Karpas-422 (cell line): ENCODE results near the gene DICER1. TPM values are rescaled to one million over a fixed set of nuclear protein-coding genes. Genes with fewer than 3 reads are reported as not detected.

ENCODE experiments used
- DNase-seq: peaks from one replicate; pipeline ENCODE4 v3.0.0-alpha.2; 2015
- H2AFZ ChIP-seq: fragments of 200-600 bp; sonication (generic); 2 replicates; pipeline ENCODE4 v1.6.1; 2014; ENCODE audit warnings: antibody characterized with exemption, low read length, mixed read lengths
- H3K27ac ChIP-seq: fragments of 200-600 bp; sonication (generic); 2 replicates; pipeline ENCODE4 v1.5.1; 2014; ENCODE audit warnings: mild to moderate bottlenecking, low read length, moderate library complexity
- H3K27me3 ChIP-seq: fragments of 200-600 bp; sonication (generic); 2 replicates; pipeline ENCODE4 v1.6.1; 2014; ENCODE audit warnings: low read length, mixed read lengths
- H3K36me3 ChIP-seq: fragments of 200-600 bp; sonication (generic); 2 replicates; pipeline ENCODE4 v1.6.1; 2014; ENCODE audit warnings: low read length, mixed read lengths; ENCODE audit not compliant: insufficient read depth
- H3K4me1 ChIP-seq: fragments of 200-600 bp; sonication (generic); 2 replicates; pipeline ENCODE4 v1.6.1; 2014; ENCODE audit warnings: mild to moderate bottlenecking, low read length, mixed read lengths
- H3K4me2 ChIP-seq: fragments of 200-600 bp; sonication (generic); 2 replicates; pipeline ENCODE4 v1.6.1; 2014; ENCODE audit warnings: low read length, low read depth, mild to moderate bottlenecking; ENCODE audit not compliant: poor library complexity, severe bottlenecking
- H3K4me3 ChIP-seq: fragments of 200-600 bp; sonication (generic); 2 replicates; pipeline ENCODE4 v1.5.1; 2014; ENCODE audit warnings: mild to moderate bottlenecking, antibody characterized with exemption, low read length, mixed read lengths
- H3K79me2 ChIP-seq: fragments of 200-600 bp; sonication (generic); 2 replicates; pipeline ENCODE4 v1.6.1; 2014; ENCODE audit warnings: mild to moderate bottlenecking, low read length, mixed read lengths
- H3K9ac ChIP-seq: fragments of 200-600 bp; sonication (generic); 2 replicates; pipeline ENCODE4 v1.6.0; 2014; ENCODE audit warnings: low read length
- H3K9me2 ChIP-seq: fragments of 200-600 bp; sonication (generic), shearing (Covaris generic); replicated peaks from 2 replicates; pipeline ENCODE4 v1.6.0; 2014; ENCODE audit warnings: mild to moderate bottlenecking, low read length, moderate library complexity; ENCODE audit not compliant: insufficient read depth
- H3K9me3 ChIP-seq: fragments of 300-700, 200-600 bp; sonication (generic); 2 replicates; pipeline ENCODE4 v1.6.1; 2014; ENCODE audit warnings: low read length, mixed read lengths
- H4K20me1 ChIP-seq: fragments of 200-600 bp; sonication (generic); 2 replicates; pipeline ENCODE4 v1.6.1; 2014; ENCODE audit warnings: mild to moderate bottlenecking, antibody characterized with exemption, low read length, low read depth; ENCODE audit not compliant: insufficient read depth
- total RNA-seq: library from RNA; depleted of rRNA; stranded (reverse); fragments of >200 nt; shearing (Covaris generic); gene quantifications from 2 replicates; pipeline ENCODE4 v1.2.3, GENCODE V29; 2014; ENCODE audit warnings: low replicate concordance

DICER1 gene
- total RNA-seq, 1 experiment from 2014 or later, result 314 TPM

- DNase-seq, result no peak
- no peaks in the 10 kb centered on the region for H3K9me2 ChIP-seq
- no peak overlapping the region for H3K4me2 ChIP-seq
- H3K79me2 ChIP-seq, result no peaks in the 10 kb centered on the region
- H3K9ac ChIP-seq, result no peak overlapping the region
- peaks cover 41% of the 10 kb centered on the region for H3K36me3 ChIP-seq
- H3K27ac ChIP-seq, result no peak overlapping the region
- H3K27me3 ChIP-seq, result no peaks in the 10 kb centered on the region
- H3K4me3 ChIP-seq, result no peak overlapping the region
- H2AFZ ChIP-seq, result no peak overlapping the region
- H3K9me3 ChIP-seq, result no peaks in the 10 kb centered on the region
- H3K4me1 ChIP-seq, result no peaks in the 10 kb centered on the region
- no peaks in the 10 kb centered on the region for H4K20me1 ChIP-seq
Measured at GRCh38 chr14:95190346-95190840, 33.1 kb upstream of the DICER1 start.

- Histone ChIP-seq H2AFZ (no peak overlapping the region), H3K4me1 (no peaks in the 10 kb centered on the region), H3K79me2 (no peaks in the 10 kb centered on the region), H3K27me3 (no peaks in the 10 kb centered on the region), H3K9ac (no peak overlapping the region), H3K9me2 (no peaks in the 10 kb centered on the region), H3K4me2 (no peak overlapping the region), H3K4me3 (no peak overlapping the region), H3K27ac (no peak overlapping the region), H4K20me1 (no peaks in the 10 kb centered on the region), H3K36me3 (peaks cover 45% of the 10 kb centered on the region), H3K9me3 (no peaks in the 10 kb centered on the region)
- DNase-seq, result no peak
Measured at GRCh38 chr14:95189367-95190132, 32.2 kb upstream of the DICER1 start.

GRCh38 chr14:95188380-95188779 is 31.1 kb upstream of the DICER1 start:
- no peaks in the 10 kb centered on the region for H3K4me1 ChIP-seq
- H3K4me2 ChIP-seq, result no peak overlapping the region
- H3K4me3 ChIP-seq, result no peak overlapping the region
- no peaks in the 10 kb centered on the region for H3K27me3 ChIP-seq
- H3K27ac ChIP-seq, result no peak overlapping the region
- no peaks in the 10 kb centered on the region for H3K79me2 ChIP-seq
- H3K36me3 ChIP-seq, result peaks cover 39% of the 10 kb centered on the region
- H3K9ac ChIP-seq, result no peak overlapping the region
- no peak overlapping the region for H2AFZ ChIP-seq
- no peaks in the 10 kb centered on the region for H4K20me1 ChIP-seq
- H3K9me2 ChIP-seq, result no peaks in the 10 kb centered on the region
- DNase-seq, result no peak
- H3K9me3 ChIP-seq, result no peaks in the 10 kb centered on the region

- Histone ChIP-seq H3K9me2 (no peaks in the 10 kb centered on the region), H2AFZ (no peak overlapping the region), H3K9me3 (no peaks in the 10 kb centered on the region), H3K4me3 (no peak overlapping the region), H3K27me3 (no peaks in the 10 kb centered on the region), H3K79me2 (no peaks in the 10 kb centered on the region), H3K4me2 (no peak overlapping the region), H3K27ac (no peak overlapping the region), H3K4me1 (no peaks in the 10 kb centered on the region), H3K36me3 (peaks cover 20% of the 10 kb centered on the region), H4K20me1 (no peaks in the 10 kb centered on the region), H3K9ac (no peak overlapping the region)
- no peak for DNase-seq
Measured at GRCh38 chr14:95185767-95186392, 28.6 kb upstream of the DICER1 start.

GRCh38 chr14:95185033-95185766 is 27.9 kb upstream of the DICER1 start:
- no peak overlapping the region for H3K27ac ChIP-seq
- no peaks in the 10 kb centered on the region for H3K79me2 ChIP-seq
- no peaks in the 10 kb centered on the region for H3K4me1 ChIP-seq
- no peaks in the 10 kb centered on the region for H4K20me1 ChIP-seq
- no peaks in the 10 kb centered on the region for H3K9me3 ChIP-seq
- no peak for DNase-seq
- peaks cover 16% of the 10 kb centered on the region for H3K36me3 ChIP-seq
- no peak overlapping the region for H3K4me2 ChIP-seq
- H3K27me3 ChIP-seq, result no peaks in the 10 kb centered on the region
- no peak overlapping the region for H2AFZ ChIP-seq
- no peak overlapping the region for H3K4me3 ChIP-seq
- no peak overlapping the region for H3K9ac ChIP-seq
- H3K9me2 ChIP-seq, result no peaks in the 10 kb centered on the region

- Histone ChIP-seq H3K27me3 (no peaks in the 10 kb centered on the region), H3K9me2 (no peaks in the 10 kb centered on the region), H3K4me3 (no peak overlapping the region), H3K4me1 (no peaks in the 10 kb centered on the region), H3K79me2 (no peaks in the 10 kb centered on the region), H3K27ac (no peak overlapping the region), H4K20me1 (no peaks in the 10 kb centered on the region), H3K4me2 (no peak overlapping the region), H3K36me3 (peaks cover 8% of the 10 kb centered on the region), H3K9me3 (no peaks in the 10 kb centered on the region), H3K9ac (no peak overlapping the region), H2AFZ (no peak overlapping the region)
- DNase-seq, result no peak
Measured at GRCh38 chr14:95184413-95184790, 27.1 kb upstream of the DICER1 start.

DNA sequence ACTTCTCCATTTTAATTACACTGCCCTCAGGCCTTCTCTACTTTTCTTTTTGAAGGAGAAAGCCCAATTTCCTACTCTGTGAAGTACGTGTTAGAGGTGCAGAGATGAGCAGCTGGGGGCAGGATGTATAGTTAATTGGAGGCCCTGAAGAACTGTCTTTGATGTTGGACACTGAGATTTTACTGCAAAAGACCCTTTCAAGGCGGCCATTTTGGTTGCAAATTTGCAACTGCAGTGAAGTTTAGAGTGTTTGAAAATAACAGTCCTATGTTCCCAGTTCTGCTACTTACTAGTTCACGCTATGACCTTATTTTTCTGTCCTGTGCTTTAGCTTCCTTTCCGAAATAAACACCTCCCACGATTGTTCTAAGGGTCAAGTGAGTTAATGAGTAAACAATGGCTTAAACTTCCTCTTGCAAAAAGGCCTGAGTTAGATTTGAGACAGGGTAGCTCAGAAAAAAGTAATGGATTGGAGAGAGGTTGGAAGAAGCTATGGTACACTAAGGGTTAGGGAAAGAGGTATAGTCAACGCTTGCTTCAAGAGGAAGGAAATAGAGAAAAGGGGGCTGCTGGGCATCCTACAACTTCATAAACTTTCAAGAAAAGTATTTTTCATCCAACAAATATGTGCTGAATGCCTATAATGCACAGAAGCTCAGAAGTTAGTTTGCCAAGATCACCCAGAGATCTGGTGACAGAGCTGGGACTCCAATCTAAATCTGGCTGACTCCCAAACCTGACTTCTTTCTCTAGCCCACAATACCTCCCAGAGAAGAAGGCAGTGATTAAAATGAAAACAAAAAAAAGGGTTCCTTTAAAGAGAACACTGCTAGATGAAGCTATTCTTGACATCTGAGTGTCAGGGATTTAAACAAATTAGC is 26.4 kb upstream of the DICER1 start:
- DNase-seq, result no peak
- H3K36me3 ChIP-seq, result peaks cover 7% of the 10 kb centered on the region
- H3K27me3 ChIP-seq, result no peaks in the 10 kb centered on the region
- no peaks in the 10 kb centered on the region for H4K20me1 ChIP-seq
- no peaks in the 10 kb centered on the region for H3K9me3 ChIP-seq
- H3K9ac ChIP-seq, result no peak overlapping the region
- H3K27ac ChIP-seq, result no peak overlapping the region
- H3K79me2 ChIP-seq, result no peaks in the 10 kb centered on the region
- no peaks in the 10 kb centered on the region for H3K9me2 ChIP-seq
- H3K4me2 ChIP-seq, result no peak overlapping the region
- H3K4me3 ChIP-seq, result no peak overlapping the region
- no peak overlapping the region for H2AFZ ChIP-seq
- peaks cover 2% of the 10 kb centered on the region for H3K4me1 ChIP-seq
